Stomach (tissue), 4 donors: ENCODE data around the gene CARHSP1.
"Not testable (repeated sequence)": the region's sequence is repeated elsewhere in the genome, so short reads cannot be mapped to it uniquely, and the experiment has no call there.

Experiments
- CTCF ChIP-seq, 7 experiments: fragments of 450-650 bp in 4 of 7; fragments of 200-600 bp in 3 of 7; sonication (generic) in 3 of 7; IDR thresholded peaks; one replicate each; pipeline ENCODE4 v1.5.1; 2016 to 2019; ENCODE audit warnings: antibody characterized with exemption in 7 of 7, control low read depth in 2 of 7, mild to moderate bottlenecking in 1 of 7
- POLR2AphosphoS5 ChIP-seq, 3 donors: sonication (generic); formaldehyde crosslinking; IDR thresholded peaks; one replicate each; pipeline ENCODE4 v1.6.1; 2016; ENCODE audit warnings: antibody characterized with exemption in 3 of 3

- TF ChIP-seq CTCF, POLR2AphosphoS5 (IDR thresholded peaks at IDR 0.05): not testable (repeated sequence)
Observed at GRCh38 chr16:8803733-8804132, 65.1 kb downstream of the CARHSP1 start.
